ENCODE results near the gene ABCF3. TPM values are rescaled to one million over a fixed set of nuclear protein-coding genes. Genes with fewer than 3 reads are reported as not detected.

Gene ABCF3
- total and polyA plus RNA-seq, 10 donors = 35.3 to 90.7 (median 68.5) TPM

- WGBS, 5 donors = 0 to 2% (median 1%) methylated on average over 36 to 47 of the region's 47 CpGs
- H3K4me1 ChIP-seq = peaks cover 19 to 63% (median 59%) of the 10 kb centered on the region in 6 donors
- peak overlapping the region; percentile 2 to 90 (median 85) for H3K27ac ChIP-seq
Observed at GRCh38 chr3:184155644-184156521, 30.1 kb upstream of the ABCF3 start.

DNA sequence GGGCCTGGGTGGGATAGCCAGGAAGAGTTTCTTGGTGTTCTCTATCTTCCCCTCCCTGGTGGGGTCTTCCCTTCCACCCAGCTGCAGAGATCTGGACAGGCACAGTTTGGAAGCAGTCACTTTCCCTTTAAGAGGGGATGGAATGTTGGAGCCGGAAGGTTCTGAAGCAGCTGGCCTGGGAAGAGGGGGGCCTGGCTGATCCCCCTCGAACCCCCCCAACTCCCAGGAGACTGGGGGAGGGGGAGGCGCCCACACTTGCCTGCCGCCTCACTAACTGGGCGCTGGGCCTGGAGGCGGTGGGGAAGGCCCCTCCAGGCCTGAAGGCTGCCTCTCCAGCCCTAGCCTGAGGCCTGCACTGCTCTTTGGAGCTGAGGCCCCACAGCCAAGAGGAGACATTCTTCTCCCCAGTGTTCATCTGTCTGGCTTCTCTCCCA, 29.5 kb upstream of the ABCF3 start:
- intact Hi-C loops (cut with DNase I; ENCODE audit: low total_unique reads) = loop anchor here (10.0 kb wide), 1 partner anchor 88 kb away; the partner anchor contains the start of genes ALG3 and EEF1AKMT4

More at GRCh38 chr3:184155644-184156521, 30.1 kb upstream of the ABCF3 start:
- DNase-seq = peak; percentile 90
- TF ChIP-seq CTCF (IDR thresholded peaks at IDR 0.05 in 8 of 11, conservative IDR thresholded peaks at IDR 0.05 in 3 of 11) (no peak), POLR2AphosphoS5 (IDR thresholded peaks at IDR 0.05) (no peak), POLR2A (IDR thresholded peaks at IDR 0.05) (no peak)
- Histone ChIP-seq H3K9me3 (no peaks in the 10 kb centered on the region), H3K27me3 (replicated peaks in 1 of 7) (no peaks in the 10 kb centered on the region), H3K4me3 (peak overlapping the region; percentile 44 to 94 (median 78)), H3K36me3 (no peaks in the 10 kb centered on the region)
- intact Hi-C loops (cut with DNase I; ENCODE audit: low total_unique reads) = loop anchor here (10.0 kb wide), 1 partner anchor 89 kb away; the partner anchor contains the start of genes ALG3 and EEF1AKMT4

DNA sequence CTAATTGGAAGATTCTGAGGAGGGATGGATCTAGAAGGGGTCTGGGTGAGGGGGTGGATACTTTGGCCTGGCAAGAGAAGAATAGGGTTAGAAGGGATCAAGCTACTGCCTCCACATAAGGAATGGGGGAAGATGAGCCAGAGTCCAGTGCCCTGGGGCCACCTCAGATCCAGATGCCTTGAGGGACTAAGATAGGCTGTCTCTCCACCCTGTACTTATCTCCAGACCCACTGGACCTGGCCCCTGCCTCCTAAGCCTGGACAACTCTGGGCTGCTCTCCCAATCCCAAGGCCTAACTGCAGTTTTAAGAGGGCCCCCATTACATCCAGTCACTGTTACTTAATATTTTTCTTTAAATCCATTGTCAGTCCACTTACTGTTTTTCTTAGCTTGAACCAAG, 28.8 kb upstream of the ABCF3 start:
- intact Hi-C loops (cut with DNase I; ENCODE audit: low total_unique reads) = loop anchor here (10.0 kb wide), 1 partner anchor 88 kb away; the partner anchor contains the start of genes ALG3 and EEF1AKMT4
- DNase-seq = peak; percentile 29
- H3K27ac ChIP-seq = peak overlapping the region in 5 of 8 donors; percentile 83 to 90 (median 86)
- no peaks in the 10 kb centered on the region for H3K27me3 ChIP-seq (replicated peaks in 1 of 7)
- H3K36me3 ChIP-seq = peaks cover 0 to 11% (median under 1%) of the 10 kb centered on the region in 6 donors
- no peaks in the 10 kb centered on the region for H3K9me3 ChIP-seq
- H3K4me1 ChIP-seq = peaks cover 19 to 77% (median 65%) of the 10 kb centered on the region in 6 donors
- H3K4me3 ChIP-seq = peak overlapping the region in 6 of 8 donors; percentile 69 to 94 (median 80)
- TF ChIP-seq POLR2A (IDR thresholded peaks at IDR 0.05) = no peak
- no peak for TF ChIP-seq CTCF (IDR thresholded peaks at IDR 0.05 in 8 of 11, conservative IDR thresholded peaks at IDR 0.05 in 3 of 11)
- TF ChIP-seq POLR2AphosphoS5 (IDR thresholded peaks at IDR 0.05) = no peak

More for the DNA sequence above, 29.5 kb upstream of the ABCF3 start:
- TF ChIP-seq CTCF (IDR thresholded peaks at IDR 0.05 in 8 of 11, conservative IDR thresholded peaks at IDR 0.05 in 3 of 11) (no peak), POLR2AphosphoS5 (IDR thresholded peaks at IDR 0.05) (peak in 2 of 3 donors; percentile 27 to 44), POLR2A (IDR thresholded peaks at IDR 0.05) (no peak)
- no peaks in the 10 kb centered on the region for H3K27me3 ChIP-seq (replicated peaks in 1 of 7)
- DNase-seq = peak; percentile 77
- peaks cover 19 to 70% (median 62%) of the 10 kb centered on the region in 6 donors for H3K4me1 ChIP-seq
- no peaks in the 10 kb centered on the region for H3K9me3 ChIP-seq
- peaks cover 0 to 4% (median 0%) of the 10 kb centered on the region in 6 donors for H3K36me3 ChIP-seq
- peak overlapping the region; percentile 23 to 90 (median 85) for H3K27ac ChIP-seq
- WGBS, 5 donors = 6 to 14% (median 11%) methylated on average over 5 to 6 of the region's 6 CpGs; no CpG with 5 or more reads in 1 of the 5 donors
- peak overlapping the region; percentile 44 to 94 (median 78) for H3K4me3 ChIP-seq
